ACC112 (cell line): Measurements from ENCODE around the gene SFXN3.
A peak's percentile ranks its signal among the peaks of the same experiment; 100 is the strongest.

Experiments
- H2AFZ ChIP-seq: fragments of 200-600 bp; sonication (generic); one replicate; pipeline ENCODE4 v1.6.0; 2017; ENCODE audit warnings: antibody characterized with exemption, low read length; ENCODE audit not compliant: unreplicated experiment
- H3K27ac ChIP-seq: fragments of 200-600 bp; sonication (generic); 2 replicates; pipeline ENCODE4 v1.5.1; 2014; ENCODE audit warnings: low read depth, mild to moderate bottlenecking, antibody characterized with exemption, low read length, moderate library complexity
- H3K27me3 ChIP-seq: fragments of 200-600 bp; sonication (generic); 2 replicates; pipeline ENCODE4 v1.6.1; 2014; ENCODE audit warnings: mild to moderate bottlenecking, antibody characterized with exemption, low read length, moderate library complexity, mixed read lengths; ENCODE audit not compliant: insufficient read depth
- H3K36me3 ChIP-seq: fragments of 200-600 bp; sonication (generic); 2 replicates; pipeline ENCODE4 v1.6.1; 2016; ENCODE audit warnings: mild to moderate bottlenecking, antibody characterized with exemption, low read length, moderate library complexity, mixed read lengths; ENCODE audit not compliant: insufficient read depth
- H3K4me1 ChIP-seq: fragments of 200-600 bp; sonication (generic); one replicate; pipeline ENCODE4 v1.6.1; 2016; ENCODE audit warnings: low read length, mixed read lengths; ENCODE audit not compliant: insufficient read depth, unreplicated experiment, control insufficient read depth
- H3K4me3 ChIP-seq: fragments of 200-600 bp; sonication (generic); 2 replicates; pipeline ENCODE4 v1.5.1; 2014; ENCODE audit warnings: mild to moderate bottlenecking, low read depth, low read length
- H3K79me2 ChIP-seq: fragments of 200-600 bp; sonication (generic); one replicate; pipeline ENCODE4 v1.6.0; 2016; ENCODE audit warnings: low read length; ENCODE audit not compliant: control insufficient read depth, unreplicated experiment, insufficient read depth

The SFXN3 gene

GRCh38 chr10:101067356-101068083 lies 36.5 kb downstream of the SFXN3 start:
- H3K27me3 ChIP-seq, result no peaks in the 10 kb centered on the region; the same call in 1 of the 2 replicates
- H3K4me3 ChIP-seq, result peak overlapping the region; percentile 80
- peaks cover 30% of the 10 kb centered on the region for H3K4me1 ChIP-seq
- peak overlapping the region; percentile 85 for H2AFZ ChIP-seq
- peak overlapping the region; percentile 57 for H3K27ac ChIP-seq
- no peaks in the 10 kb centered on the region for H3K36me3 ChIP-seq
- peaks cover 12% of the 10 kb centered on the region for H3K79me2 ChIP-seq

GRCh38 chr10:101069441-101069840 lies 38.4 kb downstream of the SFXN3 start:
- no peaks in the 10 kb centered on the region for H3K36me3 ChIP-seq
- H3K79me2 ChIP-seq, result no peaks in the 10 kb centered on the region
- peaks cover 19% of the 10 kb centered on the region for H3K4me1 ChIP-seq
- no peak overlapping the region for H3K27ac ChIP-seq
- no peak overlapping the region for H2AFZ ChIP-seq
- H3K27me3 ChIP-seq, result peaks cover 19% of the 10 kb centered on the region
- no peak overlapping the region for H3K4me3 ChIP-seq

- peaks cover 18% of the 10 kb centered on the region for H3K4me1 ChIP-seq
- H3K4me3 ChIP-seq, result no peak overlapping the region
- no peak overlapping the region for H2AFZ ChIP-seq
- H3K27ac ChIP-seq, result no peak overlapping the region
- H3K79me2 ChIP-seq, result no peaks in the 10 kb centered on the region
- peaks cover 22% of the 10 kb centered on the region for H3K27me3 ChIP-seq
- no peaks in the 10 kb centered on the region for H3K36me3 ChIP-seq
Observed at GRCh38 chr10:101070098-101070497, 39.1 kb downstream of the SFXN3 start.

- no peaks in the 10 kb centered on the region for H3K79me2 ChIP-seq
- H3K27ac ChIP-seq, result no peak overlapping the region
- no peaks in the 10 kb centered on the region for H3K36me3 ChIP-seq
- H3K4me3 ChIP-seq, result no peak overlapping the region
- no peak overlapping the region for H2AFZ ChIP-seq
- H3K4me1 ChIP-seq, result peaks cover 9% of the 10 kb centered on the region
- peaks cover 35% of the 10 kb centered on the region for H3K27me3 ChIP-seq
Observed at GRCh38 chr10:101071267-101071884, 40.3 kb downstream of the SFXN3 start.

- Histone ChIP-seq H3K27me3 (peaks cover 40% of the 10 kb centered on the region), H3K79me2 (no peaks in the 10 kb centered on the region), H3K36me3 (no peaks in the 10 kb centered on the region), H3K4me1 (peaks cover 9% of the 10 kb centered on the region), H3K4me3 (no peak overlapping the region), H3K27ac (no peak overlapping the region), H2AFZ (no peak overlapping the region)
Observed at GRCh38 chr10:101071885-101072433, 40.9 kb downstream of the SFXN3 start.

DNA sequence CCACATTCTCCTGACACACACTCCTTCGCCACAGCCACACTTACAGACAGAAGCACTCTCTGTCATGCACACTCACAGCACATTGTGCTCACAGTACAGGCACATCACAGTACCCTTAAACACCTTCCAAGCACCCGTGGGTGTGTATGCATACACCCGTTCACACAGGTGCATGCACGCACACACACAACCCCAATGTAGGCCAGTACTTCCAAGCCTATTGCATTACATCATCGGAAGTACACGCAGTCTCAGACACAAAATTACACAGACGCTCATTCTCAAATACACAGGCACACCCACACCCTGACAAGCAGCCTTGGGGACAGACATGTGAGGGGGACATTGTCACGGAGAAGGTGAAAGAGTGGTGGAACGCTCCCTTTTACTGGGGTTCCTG lies 41.9 kb downstream of the SFXN3 start:
- H3K27ac ChIP-seq, result no peak overlapping the region
- peaks cover 9% of the 10 kb centered on the region for H3K4me1 ChIP-seq
- H3K79me2 ChIP-seq, result no peaks in the 10 kb centered on the region
- peaks cover 45% of the 10 kb centered on the region for H3K27me3 ChIP-seq
- no peak overlapping the region for H2AFZ ChIP-seq
- H3K4me3 ChIP-seq, result no peak overlapping the region
- no peaks in the 10 kb centered on the region for H3K36me3 ChIP-seq

DNA sequence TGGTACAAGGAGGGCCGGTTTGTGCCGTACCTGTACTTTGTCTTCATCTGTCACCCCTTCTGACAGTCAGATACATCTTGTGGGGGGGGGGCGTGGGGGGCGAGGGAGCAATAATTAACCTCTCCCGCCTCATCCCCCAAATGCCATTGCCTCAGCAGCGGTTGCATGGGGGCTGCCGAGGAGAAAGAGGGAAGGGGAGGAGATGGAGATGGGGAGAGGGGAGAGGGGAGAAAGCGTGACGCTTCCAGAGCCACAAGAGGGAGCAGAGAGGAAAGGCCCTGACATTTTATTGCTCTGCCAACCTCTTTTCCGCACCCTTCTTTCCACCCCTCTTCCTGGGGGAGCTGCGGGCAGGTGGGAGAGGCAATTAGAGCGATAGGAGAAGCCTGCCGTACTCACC lies 42.6 kb downstream of the SFXN3 start:
- H3K27me3 ChIP-seq, result peaks cover 50% of the 10 kb centered on the region
- H3K27ac ChIP-seq, result no peak overlapping the region
- H3K4me1 ChIP-seq, result peaks cover 9% of the 10 kb centered on the region
- H3K79me2 ChIP-seq, result no peaks in the 10 kb centered on the region
- H3K4me3 ChIP-seq, result no peak overlapping the region
- no peak overlapping the region for H2AFZ ChIP-seq
- no peaks in the 10 kb centered on the region for H3K36me3 ChIP-seq

DNA sequence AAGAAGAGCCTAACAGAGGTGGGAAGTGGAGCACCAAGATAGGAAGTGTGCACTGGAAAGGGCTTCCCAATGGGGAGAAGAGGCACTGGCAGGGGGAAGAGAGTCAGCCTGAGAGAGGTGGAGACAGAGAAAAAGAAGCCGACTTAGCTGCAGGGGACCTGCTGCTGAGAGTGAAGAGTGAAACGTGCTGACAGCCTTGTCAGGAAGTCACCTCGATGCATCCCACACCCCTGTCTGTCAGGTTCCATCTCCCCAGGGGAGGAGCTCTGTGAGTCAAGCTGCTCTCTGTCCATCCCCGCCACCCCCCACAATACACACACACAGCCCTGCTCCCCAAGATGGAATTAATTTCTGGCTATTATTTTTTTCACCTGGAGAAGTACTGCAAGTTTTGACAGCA lies 44.7 kb downstream of the SFXN3 start:
- H3K27me3 ChIP-seq, result peaks cover 67% of the 10 kb centered on the region
- H3K27ac ChIP-seq, result no peak overlapping the region
- no peak overlapping the region for H3K4me3 ChIP-seq
- H3K4me1 ChIP-seq, result peaks cover 9% of the 10 kb centered on the region
- H3K36me3 ChIP-seq, result no peaks in the 10 kb centered on the region
- no peaks in the 10 kb centered on the region for H3K79me2 ChIP-seq
- no peak overlapping the region for H2AFZ ChIP-seq

DNA sequence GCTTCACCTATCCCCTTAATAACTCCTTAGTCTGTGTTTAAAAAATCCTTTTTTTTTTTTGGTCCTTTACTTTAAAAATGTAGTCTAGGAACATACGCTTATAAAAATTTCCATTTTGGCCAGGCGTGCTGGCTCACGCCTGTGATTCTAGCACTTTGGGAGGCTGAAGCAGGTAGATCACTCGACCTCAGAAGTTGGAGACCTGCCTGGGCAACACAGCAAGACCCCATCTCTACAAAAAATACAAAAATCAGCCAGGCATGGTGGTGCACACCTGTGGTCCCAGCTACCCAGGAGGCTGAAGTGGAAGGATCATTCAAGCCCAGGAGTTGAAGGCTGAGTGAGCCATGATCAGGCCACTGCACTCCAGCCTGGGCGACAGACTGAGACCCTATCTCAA lies 45.6 kb downstream of the SFXN3 start:
- H3K4me1 ChIP-seq, result peaks cover 2% of the 10 kb centered on the region
- no peaks in the 10 kb centered on the region for H3K79me2 ChIP-seq
- peaks cover 74% of the 10 kb centered on the region for H3K27me3 ChIP-seq
- H3K36me3 ChIP-seq, result no peaks in the 10 kb centered on the region
- no peak overlapping the region for H3K4me3 ChIP-seq
- H3K27ac ChIP-seq, result no peak overlapping the region
- no peak overlapping the region for H2AFZ ChIP-seq

- no peaks in the 10 kb centered on the region for H3K79me2 ChIP-seq
- no peak overlapping the region for H2AFZ ChIP-seq
- H3K4me1 ChIP-seq, result no peaks in the 10 kb centered on the region
- H3K4me3 ChIP-seq, result no peak overlapping the region
- H3K36me3 ChIP-seq, result no peaks in the 10 kb centered on the region
- no peak overlapping the region for H3K27ac ChIP-seq
- H3K27me3 ChIP-seq, result peaks cover 79% of the 10 kb centered on the region
Observed at GRCh38 chr10:101079874-101080273, 48.8 kb downstream of the SFXN3 start.
